Smooth muscle cell (in vitro differentiated cells): ENCODE data around the gene SEMA3D. TPM values are rescaled to one million over a fixed set of nuclear protein-coding genes. Genes with fewer than 3 reads are reported as not detected.

Experiments used
- DNase-seq: peaks from one replicate; lab custom pipeline; 2025; ENCODE audit not compliant: unreplicated experiment; lab: John Stamatoyannopoulos, UW
- H2AFZ ChIP-seq: fragments of 200-600 bp; sonication (generic); 2 replicates; pipeline ENCODE4 v1.6.0; 2016; ENCODE audit warnings: antibody characterized with exemption, low read depth, mild to moderate bottlenecking
- H3F3A ChIP-seq: fragments of 200-600 bp; sonication (generic); 2 replicates; pipeline ENCODE4 v1.6.0; 2017; ENCODE audit warnings: antibody characterized with exemption, low read depth
- H3K27ac ChIP-seq: fragments of 200-600 bp; sonication (generic); 2 replicates; pipeline ENCODE4 v1.5.1; 2016; ENCODE audit warnings: low read depth, mild to moderate bottlenecking
- H3K27me3 ChIP-seq: fragments of 200-600 bp; sonication (generic); 2 replicates; pipeline ENCODE4 v1.6.1; 2016; ENCODE audit warnings: low read depth, mild to moderate bottlenecking
- H3K36me3 ChIP-seq: fragments of 200-600 bp; sonication (generic); 2 replicates; pipeline ENCODE4 v1.5.1; 2016; ENCODE audit warnings: low read depth
- H3K4me1 ChIP-seq: fragments of 200-600 bp; sonication (generic); 2 replicates; pipeline ENCODE4 v1.5.1; 2016; ENCODE audit warnings: low read depth
- H3K4me2 ChIP-seq: fragments of 200-600 bp; sonication (generic); 2 replicates; pipeline ENCODE4 v1.6.0; 2016; ENCODE audit warnings: mild to moderate bottlenecking
- H3K4me3 ChIP-seq: fragments of 200-600 bp; sonication (generic); 2 replicates; pipeline ENCODE4 v1.5.1; 2016; ENCODE audit warnings: mild to moderate bottlenecking
- H3K79me2 ChIP-seq: fragments of 200-600 bp; sonication (generic); 2 replicates; pipeline ENCODE4 v1.6.0; 2016; ENCODE audit warnings: low read depth, mild to moderate bottlenecking
- H3K9ac ChIP-seq: fragments of 200-600 bp; sonication (generic); 2 replicates; pipeline ENCODE4 v1.6.0; 2016; ENCODE audit warnings: low read depth
- H3K9me3 ChIP-seq: fragments of 200-600 bp; sonication (generic); replicated peaks from 2 replicates; pipeline ENCODE4 v1.5.1; 2016; ENCODE audit warnings: low read depth
- H4K20me1 ChIP-seq: fragments of 200-600 bp; sonication (generic); 2 replicates; pipeline ENCODE4 v1.6.0; 2016; ENCODE audit warnings: low read depth
- CTCF ChIP-seq: fragments of 200-600 bp; sonication (generic); IDR thresholded peaks from 2 replicates; pipeline ENCODE4 v1.5.1; 2017; ENCODE audit warnings: borderline replicate concordance, mild to moderate bottlenecking, antibody characterized with exemption; ENCODE audit not compliant: insufficient read depth, poor library complexity, severe bottlenecking
- WGBS: methylation state at CpG from one replicate; pipeline ENCODE4 v1.1.7; 2016; ENCODE audit warnings: low lambda C conversion rate; 5-methylcytosine and 5-hydroxymethylcytosine counted together
- polyA plus RNA-seq: library from polyadenylated mRNA; unstranded; fragments of >200 nt; fragmentation: Nextera tagmentation; extraction: Ambion mirVana; gene quantifications from 2 replicates; pipeline ENCODE4 v1.2.1, GENCODE V29; 2016
- total RNA-seq: library from RNA; depleted of rRNA; stranded (reverse); fragments of >200 nt; gene quantifications from 2 replicates; pipeline ENCODE4 v1.2.3, GENCODE V29; 2014

SEMA3D gene
- total and polyA plus RNA-seq, 2 experiments from 2014 or later = 9.8 to 106 TPM

- Histone ChIP-seq H3F3A (no peaks in the 10 kb centered on the region), H3K9ac (no peak overlapping the region), H3K9me3 (no peaks in the 10 kb centered on the region), H2AFZ (no peak overlapping the region), H3K4me3 (no peak overlapping the region), H3K4me1 (no peaks in the 10 kb centered on the region), H4K20me1 (no peaks in the 10 kb centered on the region), H3K27me3 (no peaks in the 10 kb centered on the region), H3K36me3 (no peaks in the 10 kb centered on the region), H3K27ac (no peak overlapping the region), H3K4me2 (no peak overlapping the region), H3K79me2 (no peaks in the 10 kb centered on the region)
- TF ChIP-seq CTCF = no peak
- DNase-seq = no peak
- 89% methylated on average over 2 of the region's 2 CpGs for WGBS
These were observed 91.0 kb downstream of the SEMA3D start for GRCh38 chr7:85095806-85096205.

- no peaks in the 10 kb centered on the region for H3K36me3 ChIP-seq
- no peak overlapping the region for H3K4me3 ChIP-seq
- no peak for DNase-seq
- H3F3A ChIP-seq = no peaks in the 10 kb centered on the region
- H3K79me2 ChIP-seq = no peaks in the 10 kb centered on the region
- no peak overlapping the region for H2AFZ ChIP-seq
- no peaks in the 10 kb centered on the region for H3K4me1 ChIP-seq
- H3K9me3 ChIP-seq = no peaks in the 10 kb centered on the region
- H4K20me1 ChIP-seq = no peaks in the 10 kb centered on the region
- no peak for TF ChIP-seq CTCF
- WGBS = 94% methylated on average over 2 of the region's 2 CpGs
- no peak overlapping the region for H3K9ac ChIP-seq
- H3K4me2 ChIP-seq = no peak overlapping the region
- no peaks in the 10 kb centered on the region for H3K27me3 ChIP-seq
- H3K27ac ChIP-seq = no peak overlapping the region
These were observed 91.5 kb downstream of the SEMA3D start for GRCh38 chr7:85095366-85095765.

GRCh38 chr7:85094046-85094725 lies 92.7 kb downstream of the SEMA3D start:
- Histone ChIP-seq H3K9me3 (no peaks in the 10 kb centered on the region), H3K4me3 (no peak overlapping the region), H4K20me1 (no peaks in the 10 kb centered on the region), H2AFZ (no peak overlapping the region), H3K4me1 (no peaks in the 10 kb centered on the region), H3F3A (no peaks in the 10 kb centered on the region), H3K4me2 (no peak overlapping the region), H3K9ac (no peak overlapping the region), H3K27me3 (no peaks in the 10 kb centered on the region), H3K27ac (no peak overlapping the region), H3K36me3 (no peaks in the 10 kb centered on the region), H3K79me2 (no peaks in the 10 kb centered on the region)
- DNase-seq = no peak
- TF ChIP-seq CTCF = no peak
- 64% methylated on average over 3 of the region's 3 CpGs for WGBS

- H3F3A ChIP-seq = no peaks in the 10 kb centered on the region
- H2AFZ ChIP-seq = no peak overlapping the region
- H3K9ac ChIP-seq = no peak overlapping the region
- H4K20me1 ChIP-seq = no peaks in the 10 kb centered on the region
- WGBS = 95% methylated on average over 4 of the region's 4 CpGs
- H3K36me3 ChIP-seq = no peaks in the 10 kb centered on the region
- H3K27me3 ChIP-seq = no peaks in the 10 kb centered on the region
- H3K4me3 ChIP-seq = no peak overlapping the region
- TF ChIP-seq CTCF = no peak
- H3K4me1 ChIP-seq = no peaks in the 10 kb centered on the region
- H3K9me3 ChIP-seq = no peaks in the 10 kb centered on the region
- no peak for DNase-seq
- H3K79me2 ChIP-seq = no peaks in the 10 kb centered on the region
- H3K4me2 ChIP-seq = no peak overlapping the region
- H3K27ac ChIP-seq = no peak overlapping the region
These were observed 95.3 kb downstream of the SEMA3D start for GRCh38 chr7:85091565-85091928.
